A673 (cell line): ENCODE measurements around the gene TMEM54.

ENCODE experiments used
- EZH2 ChIP-seq: fragments of 200-600 bp; sonication (generic); IDR thresholded peaks from 2 replicates; pipeline ENCODE4 v1.6.1; 2017; ENCODE audit warnings: borderline replicate concordance, low read depth, mild to moderate bottlenecking, mixed read lengths, antibody characterized with exemption, low read length; ENCODE audit not compliant: poor library complexity, severe bottlenecking
- TF ChIP-seq, protein P1 (sequence below): fragments of 300-800, 200-600 bp; sonication (generic); conservative IDR thresholded peaks from 2 replicates; pipeline ENCODE4 v1.5.1; 2017; ENCODE audit warnings: low read depth, mild to moderate bottlenecking, antibody characterized with exemption, low read length, moderate library complexity, mixed read lengths

DNA sequence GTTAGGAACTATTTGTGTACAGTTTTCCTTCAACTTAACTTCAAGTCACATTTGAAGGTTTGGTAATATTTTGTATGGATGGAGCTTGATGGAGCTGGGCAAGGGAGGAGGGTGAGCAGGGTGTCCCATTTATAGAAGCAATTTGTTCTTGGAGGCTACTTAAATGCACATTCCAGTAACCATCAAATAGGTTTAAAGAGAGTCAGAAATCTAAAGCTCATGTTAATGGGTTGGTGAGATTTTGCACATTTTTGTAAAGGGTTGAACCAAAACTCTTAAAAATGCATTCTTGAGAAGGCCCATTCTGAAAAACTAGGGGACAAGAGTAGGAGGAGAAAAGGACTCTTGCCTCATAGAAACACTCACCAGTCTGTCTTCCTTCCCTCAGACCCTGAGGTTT is 40.6 kb downstream of the TMEM54 start:
- TF ChIP-seq, protein P1, sequence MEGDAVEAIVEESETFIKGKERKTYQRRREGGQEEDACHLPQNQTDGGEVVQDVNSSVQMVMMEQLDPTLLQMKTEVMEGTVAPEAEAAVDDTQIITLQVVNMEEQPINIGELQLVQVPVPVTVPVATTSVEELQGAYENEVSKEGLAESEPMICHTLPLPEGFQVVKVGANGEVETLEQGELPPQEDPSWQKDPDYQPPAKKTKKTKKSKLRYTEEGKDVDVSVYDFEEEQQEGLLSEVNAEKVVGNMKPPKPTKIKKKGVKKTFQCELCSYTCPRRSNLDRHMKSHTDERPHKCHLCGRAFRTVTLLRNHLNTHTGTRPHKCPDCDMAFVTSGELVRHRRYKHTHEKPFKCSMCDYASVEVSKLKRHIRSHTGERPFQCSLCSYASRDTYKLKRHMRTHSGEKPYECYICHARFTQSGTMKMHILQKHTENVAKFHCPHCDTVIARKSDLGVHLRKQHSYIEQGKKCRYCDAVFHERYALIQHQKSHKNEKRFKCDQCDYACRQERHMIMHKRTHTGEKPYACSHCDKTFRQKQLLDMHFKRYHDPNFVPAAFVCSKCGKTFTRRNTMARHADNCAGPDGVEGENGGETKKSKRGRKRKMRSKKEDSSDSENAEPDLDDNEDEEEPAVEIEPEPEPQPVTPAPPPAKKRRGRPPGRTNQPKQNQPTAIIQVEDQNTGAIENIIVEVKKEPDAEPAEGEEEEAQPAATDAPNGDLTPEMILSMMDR, result no peak
- TF ChIP-seq EZH2, result no peak
